Gastrocnemius medialis (tissue), 4 donors: ENCODE measurements around the gene CLCN2. TPM values are rescaled to one million over a fixed set of nuclear protein-coding genes. Genes with fewer than 3 reads are reported as not detected.

ENCODE experiments used
- ATAC-seq, 2 donors: fragments of 150-250 bp; one replicate each; pipeline ENCODE4 v1.9.1; 2016
- DNase-seq, 2 donors: peaks; one replicate each; pipeline ENCODE4 v3.0.0-alpha.2; 2019
- H3K27ac ChIP-seq, 4 donors: fragments of 200-600 bp; sonication (generic); 1 replicate in 1 of 4; 2 replicates in 3 of 4; pipeline ENCODE4 v1.5.1; 2016 to 2018; ENCODE audit warnings: mild to moderate bottlenecking in 2 of 4, moderate library complexity in 1 of 4
- H3K27me3 ChIP-seq, 3 donors: fragments of 200-600 bp; sonication (generic) in 2 of 3; 1 replicate in 1 of 3; 2 replicates in 2 of 3; pipeline versions ENCODE4 v1.5.1 to v1.6.0; 2016 to 2019; ENCODE audit warnings: mild to moderate bottlenecking in 1 of 3, moderate library complexity in 1 of 3
- H3K36me3 ChIP-seq, 2 donors: fragments of 200-600 bp; sonication (generic) in 1 of 2; one replicate each; pipeline ENCODE4 v1.5.1; 2017 to 2018
- H3K4me1 ChIP-seq, 2 donors: fragments of 200-600 bp; sonication (generic) in 1 of 2; one replicate each; pipeline ENCODE4 v1.5.1; 2016 to 2017; ENCODE audit warnings: mild to moderate bottlenecking in 2 of 2
- H3K4me3 ChIP-seq, 4 donors: fragments of 200-600 bp; sonication (generic) in 3 of 4; 1 replicate in 1 of 4; 2 replicates in 3 of 4; pipeline ENCODE4 v1.5.1; 2016 to 2019; ENCODE audit warnings: mild to moderate bottlenecking in 2 of 4
- H3K9me3 ChIP-seq, 3 donors: fragments of 200-600 bp; sonication (generic) in 2 of 3; 1 replicate in 1 of 3; 2 replicates in 2 of 3; pipeline ENCODE4 v1.5.1; 2016 to 2019
- POLR2A ChIP-seq, 2 donors: fragments of 450-650 bp; IDR thresholded peaks; one replicate each; pipeline ENCODE4 v1.6.1; 2017; ENCODE audit warnings: antibody characterized with exemption in 2 of 2, mild to moderate bottlenecking in 2 of 2, moderate library complexity in 2 of 2
- in situ Hi-C, 4 donors: fragments of 200-750 bp; cut with MboI; loops; one replicate each; pipeline versions ENCODE4 v1.15.0 to v1.8.0; 2017; ENCODE audit warnings: low sequenced_read_pairs in 4 of 4
- intact Hi-C: fragments of 100-400 bp; cut with DNase I; formaldehyde crosslinking; loops from one replicate; pipeline ENCODE4 v1.15.1; 2023; ENCODE audit warnings: low total_unique reads
- total RNA-seq, 4 donors: library from RNA; depleted of rRNA; stranded (reverse); fragments of >200 nt; gene quantifications; one replicate each; pipeline versions ENCODE4 v1.1.0 to v1.2.3, GENCODE V29; 2016
- TF ChIP-seq, protein P1 (sequence below), 5 experiments: fragments of 450-650 bp in 3 of 5; fragments of 200-600 bp in 2 of 5; sonication (generic) in 2 of 5; IDR thresholded peaks in 4 of 5; conservative IDR thresholded peaks in 1 of 5; 1 replicate in 4 of 5; 2 replicates in 1 of 5; pipeline ENCODE4 v1.5.1; 2016 to 2019; ENCODE audit warnings: antibody characterized with exemption in 5 of 5, mild to moderate bottlenecking in 3 of 5, moderate library complexity in 3 of 5

CLCN2 gene
- total RNA-seq, 4 donors from 2014 or later: 0.62 to 1.2 (median 0.92) TPM

DNA sequence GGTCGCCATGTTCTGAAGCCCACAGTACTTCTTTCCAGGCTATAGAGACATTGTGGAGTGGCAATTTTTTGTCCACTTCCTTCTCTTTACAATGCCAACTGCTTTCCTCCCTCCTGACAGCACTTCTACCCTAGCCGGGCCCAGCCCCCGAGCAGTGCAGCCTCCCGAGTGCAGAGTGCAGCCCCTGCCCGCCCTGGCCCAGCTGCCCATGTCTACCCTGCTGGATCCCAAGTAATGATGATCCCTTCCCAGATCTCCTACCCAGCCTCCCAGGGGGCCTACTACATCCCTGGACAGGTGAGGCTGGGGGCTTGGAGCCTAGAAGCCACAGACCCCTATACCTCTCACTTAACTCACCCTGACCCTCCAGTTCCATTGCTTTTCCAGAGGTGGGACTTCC, 44.2 kb downstream of the CLCN2 start:
- no peak for ATAC-seq
- no peak for TF ChIP-seq POLR2A (IDR thresholded peaks at IDR 0.05)
- TF ChIP-seq, protein P1, sequence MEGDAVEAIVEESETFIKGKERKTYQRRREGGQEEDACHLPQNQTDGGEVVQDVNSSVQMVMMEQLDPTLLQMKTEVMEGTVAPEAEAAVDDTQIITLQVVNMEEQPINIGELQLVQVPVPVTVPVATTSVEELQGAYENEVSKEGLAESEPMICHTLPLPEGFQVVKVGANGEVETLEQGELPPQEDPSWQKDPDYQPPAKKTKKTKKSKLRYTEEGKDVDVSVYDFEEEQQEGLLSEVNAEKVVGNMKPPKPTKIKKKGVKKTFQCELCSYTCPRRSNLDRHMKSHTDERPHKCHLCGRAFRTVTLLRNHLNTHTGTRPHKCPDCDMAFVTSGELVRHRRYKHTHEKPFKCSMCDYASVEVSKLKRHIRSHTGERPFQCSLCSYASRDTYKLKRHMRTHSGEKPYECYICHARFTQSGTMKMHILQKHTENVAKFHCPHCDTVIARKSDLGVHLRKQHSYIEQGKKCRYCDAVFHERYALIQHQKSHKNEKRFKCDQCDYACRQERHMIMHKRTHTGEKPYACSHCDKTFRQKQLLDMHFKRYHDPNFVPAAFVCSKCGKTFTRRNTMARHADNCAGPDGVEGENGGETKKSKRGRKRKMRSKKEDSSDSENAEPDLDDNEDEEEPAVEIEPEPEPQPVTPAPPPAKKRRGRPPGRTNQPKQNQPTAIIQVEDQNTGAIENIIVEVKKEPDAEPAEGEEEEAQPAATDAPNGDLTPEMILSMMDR (IDR thresholded peaks at IDR 0.05 in 4 of 5, conservative IDR thresholded peaks at IDR 0.05 in 1 of 5): no peak
- H3K27ac ChIP-seq: peak overlapping the region; percentile 92 to 100 (median 98)
- peak overlapping the region in 1 of 4 donors; percentile 94 for H3K4me3 ChIP-seq
- peaks cover 64 to 72% of the 10 kb centered on the region in 2 donors for H3K4me1 ChIP-seq
- no peaks in the 10 kb centered on the region for H3K27me3 ChIP-seq
- intact Hi-C loops: loop anchor here (5.0 to 10.0 kb wide), 4 partner anchors 130 to 1522 kb away; partner anchors contain the start of genes ABCF3, ATP11B and KLHL24
- in situ Hi-C loops: loop anchor here in 1 of 4 donors (10.0 kb wide), 1 partner anchor 142 kb away; the partner anchor contains the start of gene AP2M1
- H3K9me3 ChIP-seq: no peaks in the 10 kb centered on the region
- no peak for DNase-seq
- H3K36me3 ChIP-seq: peaks cover 0 to 32% of the 10 kb centered on the region in 2 donors

DNA sequence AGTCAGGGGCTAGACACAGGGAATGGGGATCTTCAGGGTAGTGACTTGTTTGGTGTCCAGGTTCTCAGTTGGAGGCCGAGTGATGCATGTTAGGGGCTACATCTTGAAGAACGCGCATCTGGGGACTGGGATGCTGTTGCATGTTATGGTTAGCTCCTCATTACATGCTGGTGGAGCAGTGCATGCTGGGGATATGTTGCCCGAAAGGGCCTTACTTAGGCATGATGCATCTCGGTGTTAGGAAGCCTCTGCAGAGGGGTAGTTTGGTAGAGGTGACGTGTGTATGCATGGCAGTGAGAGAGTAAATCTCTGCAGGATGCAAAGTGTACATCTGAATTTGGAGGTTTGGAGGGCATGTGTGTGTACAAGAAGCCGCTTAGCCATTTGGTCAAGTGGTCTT, 44.6 kb downstream of the CLCN2 start:
- peak overlapping the region; percentile 92 to 100 (median 98) for H3K27ac ChIP-seq
- intact Hi-C loops: loop anchor here (5.0 to 10.0 kb wide), 4 partner anchors 129 to 1522 kb away; partner anchors contain the start of genes ABCF3, ATP11B and KLHL24
- H3K36me3 ChIP-seq: peaks cover 0 to 28% of the 10 kb centered on the region in 2 donors
- DNase-seq (no peak), ATAC-seq (no peak)
- H3K9me3 ChIP-seq: no peaks in the 10 kb centered on the region
- TF ChIP-seq POLR2A (IDR thresholded peaks at IDR 0.05): no peak
- TF ChIP-seq, protein P1 (IDR thresholded peaks at IDR 0.05 in 4 of 5, conservative IDR thresholded peaks at IDR 0.05 in 1 of 5): no peak
- peak overlapping the region; percentile 73 to 94 (median 90) for H3K4me3 ChIP-seq
- no peaks in the 10 kb centered on the region for H3K27me3 ChIP-seq
- peaks cover 60 to 68% of the 10 kb centered on the region in 2 donors for H3K4me1 ChIP-seq
- in situ Hi-C loops: loop anchor here in 1 of 4 donors (10.0 kb wide), 1 partner anchor 142 kb away; the partner anchor contains the start of gene AP2M1

DNA sequence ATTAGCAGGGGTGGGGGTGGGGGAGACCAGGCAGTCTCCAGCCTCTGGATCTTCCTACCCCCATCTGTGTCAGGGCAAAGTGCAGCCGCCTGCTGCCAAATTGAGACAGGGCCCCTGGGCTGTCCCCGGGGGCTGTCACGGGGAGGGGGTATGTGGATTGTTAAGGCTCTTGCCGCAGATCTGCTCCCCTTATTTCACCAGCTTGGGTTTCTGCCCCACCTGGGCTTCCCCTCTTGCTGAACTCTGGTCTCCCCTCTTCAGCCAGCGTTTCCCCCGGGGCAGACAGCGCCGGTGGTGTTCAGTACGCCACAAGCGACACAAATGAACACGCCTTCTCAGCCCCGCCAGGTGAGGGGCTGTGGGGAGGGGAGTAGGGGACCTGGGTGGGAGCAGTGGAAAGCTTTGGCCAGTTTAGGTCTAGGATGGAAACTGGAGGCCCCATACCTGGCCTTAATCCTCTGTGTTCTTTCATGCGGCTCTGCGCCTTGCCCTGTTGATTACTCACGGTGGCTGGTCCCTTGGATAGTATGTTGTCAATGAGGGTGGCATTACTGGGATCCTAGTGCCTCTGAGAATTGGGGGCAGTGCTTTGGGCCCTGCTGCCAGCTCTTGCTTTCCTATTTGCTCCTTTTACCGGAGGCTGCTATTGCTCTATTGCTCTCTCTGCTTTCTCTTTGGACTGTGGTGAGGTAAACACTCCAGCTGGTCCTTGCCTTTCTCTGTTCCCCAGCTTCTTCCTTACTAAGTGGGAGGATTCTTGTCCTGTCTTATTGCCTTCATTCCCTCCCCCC, 45.3 kb downstream of the CLCN2 start:
- Histone ChIP-seq H3K27ac (peak overlapping the region; percentile 92 to 100 (median 98)), H3K36me3 (peaks cover 0 to 21% of the 10 kb centered on the region in 2 donors), H3K27me3 (no peaks in the 10 kb centered on the region), H3K4me1 (peaks cover 52 to 60% of the 10 kb centered on the region in 2 donors), H3K4me3 (peak overlapping the region; percentile 73 to 94 (median 90)), H3K9me3 (no peaks in the 10 kb centered on the region)
- TF ChIP-seq, protein P1 (IDR thresholded peaks at IDR 0.05 in 4 of 5, conservative IDR thresholded peaks at IDR 0.05 in 1 of 5): no peak
- TF ChIP-seq POLR2A (IDR thresholded peaks at IDR 0.05): no peak
- in situ Hi-C loops: loop anchor here in 1 of 4 donors (10.0 kb wide), 1 partner anchor 141 kb away; the partner anchor contains the start of gene AP2M1
- DNase-seq (no peak), ATAC-seq (no peak)
- intact Hi-C loops: loop anchor here (2.0 to 10.0 kb wide), 6 partner anchors 21 to 1521 kb away; partner anchors contain the start of genes ABCF3, ALG3, ATP11B and EEF1AKMT4

DNA sequence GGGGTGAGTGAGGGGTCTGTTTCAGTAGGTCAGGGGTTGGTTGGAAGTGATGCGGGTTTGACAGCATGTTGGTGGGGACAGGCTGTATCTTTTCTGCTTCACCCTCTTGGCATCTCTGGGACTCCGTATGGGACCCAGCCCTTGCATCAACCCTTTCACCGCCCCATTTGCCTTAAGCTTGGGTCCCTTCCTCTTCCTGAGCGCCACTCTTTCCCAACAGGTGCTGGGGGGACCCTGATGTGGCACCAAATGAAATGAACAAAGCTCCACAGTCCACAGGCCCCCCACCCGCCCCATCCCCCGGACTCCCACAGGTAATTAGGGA, 45.9 kb downstream of the CLCN2 start:
- DNase-seq: no peak
- no peak for TF ChIP-seq POLR2A (IDR thresholded peaks at IDR 0.05)
- TF ChIP-seq, protein P1 (IDR thresholded peaks at IDR 0.05 in 4 of 5, conservative IDR thresholded peaks at IDR 0.05 in 1 of 5): no peak
- in situ Hi-C loops: loop anchor here in 1 of 4 donors (10.0 kb wide), 1 partner anchor 141 kb away; the partner anchor contains the start of gene AP2M1
- H3K36me3 ChIP-seq: peaks cover 0 to 15% of the 10 kb centered on the region in 2 donors
- peak overlapping the region; percentile 73 to 94 (median 90) for H3K4me3 ChIP-seq
- peak overlapping the region; percentile 92 to 100 (median 98) for H3K27ac ChIP-seq
- H3K27me3 ChIP-seq: no peaks in the 10 kb centered on the region
- H3K4me1 ChIP-seq: peaks cover 47 to 55% of the 10 kb centered on the region in 2 donors
- ATAC-seq: no peak
- intact Hi-C loops: loop anchor here (2.0 to 10.0 kb wide), 6 partner anchors 21 to 1521 kb away; partner anchors contain the start of genes ABCF3, ALG3, ATP11B and EEF1AKMT4
- H3K9me3 ChIP-seq: no peaks in the 10 kb centered on the region
